GM18861 (cell line): ENCODE results near the gene SNX8.
"Not testable (repeated sequence)": the region's sequence is repeated elsewhere in the genome, so short reads cannot be mapped to it uniquely, and the experiment has no call there.

Experiments used
- ATAC-seq: cut with Tn5 transposase; IDR thresholded peaks from one replicate; pipeline ENCODE4 v1.9.1; 2021; ENCODE audit not compliant: unreplicated experiment

The SNX8 gene

DNA sequence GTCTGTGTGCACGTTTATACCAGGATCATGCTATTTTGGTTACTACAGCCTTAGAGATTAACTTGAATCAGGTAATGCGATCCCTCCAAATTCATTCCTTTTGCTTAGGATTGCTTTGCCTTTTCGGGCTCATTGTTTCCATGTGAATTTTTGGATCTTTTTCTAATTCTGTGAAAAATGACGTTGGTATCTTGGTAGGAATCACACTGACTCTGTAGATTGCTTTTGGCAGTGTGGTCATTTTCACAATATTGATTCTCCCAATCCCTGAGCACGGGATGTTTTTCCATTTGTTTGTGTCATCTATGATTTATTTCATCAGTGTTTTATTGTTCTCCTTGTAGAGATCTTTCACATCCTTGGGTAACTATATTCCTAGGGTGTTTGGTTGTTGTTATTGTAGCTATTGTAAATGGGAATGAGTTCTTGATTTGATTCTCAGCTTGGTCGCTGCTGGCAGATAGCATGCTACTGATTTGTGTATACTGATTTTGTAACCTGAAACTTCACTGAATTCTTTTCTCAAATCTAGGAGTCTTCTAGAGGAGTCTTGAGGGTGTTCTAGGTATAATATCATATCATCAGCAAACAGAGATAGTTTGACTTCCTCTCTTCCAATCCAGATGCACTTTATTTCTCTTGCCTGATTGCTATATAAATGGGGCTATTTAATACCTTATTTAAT is 18.2 kb downstream of the SNX8 start:
- ATAC-seq: no peak

DNA sequence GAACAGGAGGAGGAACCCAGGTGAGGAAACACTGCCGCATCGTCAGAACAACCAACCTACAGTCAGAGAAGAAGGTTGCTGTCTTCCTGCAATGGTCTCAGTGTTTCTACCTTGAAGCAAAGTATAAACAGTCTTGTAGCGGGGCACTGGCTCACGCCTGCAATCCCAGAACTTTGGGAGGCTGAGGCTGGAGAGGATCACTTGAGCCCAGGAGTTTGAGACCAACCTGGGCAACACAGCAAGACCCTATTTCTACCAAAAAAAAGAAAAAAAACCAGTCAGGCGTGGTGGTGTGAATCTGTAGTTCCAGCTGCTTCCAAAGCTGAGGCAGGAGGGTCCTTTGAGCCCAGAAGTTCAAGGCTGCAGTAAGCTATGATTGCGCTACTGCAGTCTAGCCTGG is 23.4 kb downstream of the SNX8 start:
- no peak for ATAC-seq

DNA sequence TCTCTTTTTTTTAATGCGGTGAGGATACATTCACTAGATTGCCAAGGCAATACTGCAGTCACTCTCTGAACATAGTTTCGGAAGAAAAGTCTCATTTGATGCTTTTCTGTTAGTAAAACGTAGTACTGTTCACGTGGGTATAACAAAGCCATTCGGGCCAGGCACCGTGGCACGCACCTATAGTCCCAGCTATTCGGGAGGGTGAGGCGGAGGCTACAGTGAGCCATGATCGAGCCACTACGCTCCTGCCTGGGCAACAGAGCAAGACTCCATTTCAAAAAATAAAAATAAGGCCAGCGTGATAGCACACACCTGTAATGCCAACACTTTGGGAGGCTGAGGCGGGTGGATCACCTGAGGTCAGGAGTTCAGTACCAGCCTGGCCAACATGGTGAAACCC is 24.6 kb downstream of the SNX8 start:
- ATAC-seq: no peak

DNA sequence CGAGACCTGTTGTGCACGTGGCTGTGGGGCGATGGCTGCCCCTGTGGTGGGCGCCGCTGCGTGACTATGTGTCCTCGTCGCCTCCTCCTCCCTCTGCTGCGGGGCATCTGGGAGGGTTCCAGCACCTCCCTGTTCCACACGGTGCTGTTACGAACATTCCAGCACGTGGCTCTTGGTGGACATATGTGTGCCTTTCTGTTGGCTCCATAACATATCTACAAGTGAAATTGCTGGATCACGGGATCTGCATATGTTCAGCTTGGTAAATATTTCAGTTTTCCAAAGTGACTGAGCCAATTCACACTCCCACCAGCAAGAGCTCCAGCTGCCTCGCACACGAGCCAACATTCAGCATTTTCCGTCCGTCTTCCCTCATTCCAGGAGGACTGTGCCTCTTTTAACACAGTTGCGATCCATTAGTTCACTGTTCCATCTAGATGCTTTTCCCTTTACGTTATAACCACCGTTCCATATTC is 25.1 kb downstream of the SNX8 start:
- ATAC-seq: no peak

DNA sequence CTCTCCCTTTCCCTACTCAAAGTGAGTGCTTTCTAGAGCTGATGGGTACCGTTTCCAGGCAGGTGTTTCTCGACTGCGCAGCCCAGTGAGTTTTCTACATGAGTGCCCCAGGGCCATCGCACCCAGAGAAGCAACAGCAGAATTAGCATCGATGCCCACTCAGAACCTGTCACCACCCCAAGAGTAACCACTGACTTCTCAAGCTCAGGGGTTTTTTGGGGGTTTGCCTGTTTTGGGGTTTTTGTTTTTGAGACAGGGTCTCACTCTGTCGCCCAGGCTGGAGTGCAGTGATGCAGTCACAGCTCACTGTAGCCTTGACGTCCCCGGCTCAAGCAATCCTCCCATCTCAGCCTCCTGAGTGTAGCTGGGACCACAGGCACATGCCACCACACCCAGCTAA is 25.7 kb downstream of the SNX8 start:
- ATAC-seq: peak; percentile 74

DNA sequence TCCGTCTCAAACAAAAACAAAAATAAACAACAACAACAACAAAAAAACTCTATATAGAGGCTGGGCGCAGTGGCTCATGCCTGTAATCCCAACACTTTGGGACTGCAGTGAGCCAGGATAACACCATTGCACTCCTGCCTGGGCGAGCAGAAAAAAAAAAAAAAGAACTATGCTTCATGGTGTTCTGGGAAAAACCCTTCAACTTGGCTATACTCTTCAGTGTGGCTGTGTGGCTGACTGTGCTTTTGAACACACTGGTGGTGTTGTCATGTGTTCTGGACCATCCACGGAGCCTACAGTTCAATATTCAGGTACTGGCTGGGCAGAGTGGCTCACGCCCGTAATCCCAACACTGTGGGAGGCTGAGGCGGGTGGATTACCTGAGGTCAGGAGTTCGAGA is 26.5 kb downstream of the SNX8 start:
- no peak for ATAC-seq

DNA sequence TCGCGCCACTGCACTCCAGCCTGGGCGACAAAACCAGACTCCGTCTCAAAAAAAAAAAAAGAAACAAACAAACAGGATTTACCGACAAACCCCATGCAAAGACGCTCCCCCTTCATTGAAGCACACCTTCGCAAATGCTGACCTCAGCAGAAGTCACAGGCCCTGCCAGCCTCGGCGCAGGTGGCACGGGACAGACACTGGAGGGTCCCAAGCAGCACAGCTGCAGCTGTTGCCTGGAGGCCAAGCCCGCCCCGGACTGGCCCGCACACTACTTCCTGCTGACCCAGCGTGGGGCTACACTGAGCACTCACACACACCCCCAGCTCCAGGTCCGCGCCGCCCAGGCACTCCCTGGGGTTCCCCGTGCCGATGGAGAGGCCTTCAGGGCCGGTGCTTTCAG is 31.2 kb downstream of the SNX8 start:
- no peak for ATAC-seq

DNA sequence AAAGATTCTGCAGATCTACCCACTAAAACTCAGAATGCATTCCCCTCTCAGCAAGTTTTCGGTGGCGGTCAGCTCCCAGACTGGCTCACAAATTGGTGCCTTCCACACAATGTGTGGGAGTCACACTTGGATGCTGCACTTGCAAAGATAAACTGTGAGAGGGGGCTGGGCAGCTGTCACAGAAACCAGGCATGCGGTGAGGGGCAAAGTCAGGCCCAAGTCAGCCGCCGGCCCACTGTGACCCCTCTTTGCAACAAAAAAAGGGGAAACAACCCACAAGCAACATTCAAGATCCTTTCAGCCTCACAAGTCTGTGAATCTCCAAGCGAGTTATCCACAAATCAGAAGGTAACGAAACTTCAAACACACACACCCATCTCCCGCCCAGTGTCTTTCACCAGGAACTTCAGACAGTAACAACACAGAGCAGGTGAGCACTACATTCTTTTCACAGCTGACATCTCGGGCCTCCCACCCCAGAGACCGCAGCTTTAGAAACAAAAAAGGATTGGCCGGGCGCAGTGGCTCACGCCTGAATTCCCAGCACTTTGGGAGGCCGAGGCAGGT is 32.0 kb downstream of the SNX8 start:
- ATAC-seq: no peak

DNA sequence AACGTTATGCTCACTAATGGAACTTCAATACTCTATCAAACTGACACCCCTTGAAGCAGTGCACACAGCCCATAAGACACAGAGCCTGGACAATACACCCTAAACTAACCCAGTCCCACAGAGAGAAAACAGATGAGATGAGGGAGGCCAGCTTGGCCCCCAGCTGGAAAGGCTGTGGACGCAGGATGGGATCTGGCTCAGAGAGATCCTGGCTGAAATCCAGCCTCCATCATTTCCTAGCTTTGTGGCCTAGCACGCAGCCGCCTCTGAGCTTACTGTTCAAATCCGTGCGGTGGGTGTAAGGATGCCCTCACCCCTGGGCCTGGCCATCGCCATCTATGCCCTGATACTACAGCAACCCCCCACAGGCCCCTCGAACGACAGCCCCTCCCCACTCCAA is 32.7 kb downstream of the SNX8 start:
- no peak for ATAC-seq

DNA sequence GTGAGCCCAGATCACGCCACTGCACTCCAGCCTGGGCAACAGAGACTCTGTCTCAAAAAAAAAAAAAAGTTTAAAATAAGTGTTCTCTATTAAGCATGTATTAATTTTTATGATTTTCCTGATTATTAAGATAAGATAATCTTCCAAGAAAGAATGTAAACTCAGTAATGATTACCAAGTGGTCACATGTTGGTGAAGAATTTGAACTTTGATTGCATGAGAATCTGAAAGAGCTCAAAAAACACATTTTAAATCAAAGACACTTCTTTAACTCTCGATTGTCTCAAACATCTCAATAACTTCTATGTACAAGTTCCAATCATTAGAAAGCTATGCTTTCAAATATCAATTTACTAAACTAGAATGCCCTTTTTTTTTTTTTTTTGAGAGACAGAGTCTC is 33.8 kb downstream of the SNX8 start:
- no peak for ATAC-seq

DNA sequence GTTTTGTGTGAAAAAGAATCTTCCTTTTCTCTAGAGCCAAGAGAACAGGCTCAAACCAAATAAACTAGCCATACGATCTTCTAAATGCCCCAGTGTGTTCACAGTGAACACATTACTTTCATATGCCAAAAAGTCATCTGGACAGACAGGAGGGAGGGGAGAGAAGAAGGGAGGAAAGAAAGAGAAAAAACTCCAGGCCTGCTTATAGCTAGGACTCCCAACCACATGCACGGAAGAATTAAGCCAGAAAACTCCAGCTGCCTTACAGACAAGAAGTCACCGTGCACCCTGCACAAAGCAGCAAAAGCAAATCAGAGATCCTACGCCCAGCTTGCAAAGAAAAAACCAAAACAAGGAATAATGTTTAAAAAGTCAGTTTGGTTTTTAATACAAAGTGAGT is 34.3 kb downstream of the SNX8 start:
- no peak for ATAC-seq

DNA sequence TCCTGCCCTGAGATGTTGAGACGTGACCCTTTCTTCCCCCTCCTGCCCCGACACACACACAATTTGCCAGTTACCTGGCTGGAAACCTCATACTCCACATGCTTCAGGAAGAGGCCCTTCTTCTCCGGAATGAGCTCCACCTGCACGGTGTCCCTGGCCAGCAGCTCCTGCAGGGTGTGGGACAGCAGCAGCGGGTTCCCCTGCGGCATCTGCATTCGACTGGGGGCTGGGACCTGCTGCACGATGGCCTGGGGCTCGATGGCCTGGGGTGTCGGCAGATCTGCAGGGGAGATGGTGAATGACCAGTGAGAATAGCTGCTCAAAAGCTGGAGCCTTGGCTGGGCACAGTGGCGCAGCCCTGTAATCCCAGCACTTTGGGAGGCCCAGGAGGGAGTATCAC is 36.2 kb downstream of the SNX8 start:
- ATAC-seq: no peak

DNA sequence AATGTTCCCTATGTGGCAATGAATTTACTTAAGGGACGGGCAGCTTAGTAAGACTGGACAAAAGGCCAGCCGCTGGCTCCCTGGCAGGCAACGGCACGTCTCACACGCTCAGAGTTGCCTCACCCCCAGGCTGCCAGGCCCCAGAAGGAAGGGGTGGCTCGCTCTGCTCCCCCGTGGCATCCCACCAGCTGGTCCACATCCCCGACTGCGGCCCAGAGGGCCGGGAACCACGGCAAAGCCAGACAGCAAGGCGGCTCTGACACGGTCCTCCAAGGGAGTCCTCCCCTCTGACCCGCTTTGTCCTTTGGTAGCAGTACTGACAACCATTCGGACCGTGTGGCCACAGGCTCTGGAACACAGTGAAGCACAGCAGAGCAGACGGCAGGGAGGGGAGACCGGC is 38.1 kb downstream of the SNX8 start:
- ATAC-seq: no peak

DNA sequence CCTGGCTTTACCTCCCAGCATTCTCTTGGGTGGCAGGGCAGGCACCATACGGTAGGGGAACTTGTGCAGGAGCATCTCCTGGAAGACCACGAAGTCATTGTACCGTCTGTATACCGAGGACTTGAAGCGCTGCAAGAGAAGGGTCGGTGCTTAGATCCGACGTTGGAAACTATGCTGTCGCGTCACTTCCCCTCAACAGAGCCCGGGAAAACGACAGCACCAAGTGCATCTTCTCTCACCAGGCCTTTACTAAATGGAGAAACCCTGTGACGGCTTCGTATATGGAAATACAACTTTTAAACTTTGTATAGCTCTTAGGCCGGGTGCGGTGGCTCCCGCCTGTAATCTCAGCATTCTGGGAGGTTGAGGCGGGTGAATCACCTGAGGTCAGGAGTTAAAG is 39.1 kb downstream of the SNX8 start:
- ATAC-seq: no peak

DNA sequence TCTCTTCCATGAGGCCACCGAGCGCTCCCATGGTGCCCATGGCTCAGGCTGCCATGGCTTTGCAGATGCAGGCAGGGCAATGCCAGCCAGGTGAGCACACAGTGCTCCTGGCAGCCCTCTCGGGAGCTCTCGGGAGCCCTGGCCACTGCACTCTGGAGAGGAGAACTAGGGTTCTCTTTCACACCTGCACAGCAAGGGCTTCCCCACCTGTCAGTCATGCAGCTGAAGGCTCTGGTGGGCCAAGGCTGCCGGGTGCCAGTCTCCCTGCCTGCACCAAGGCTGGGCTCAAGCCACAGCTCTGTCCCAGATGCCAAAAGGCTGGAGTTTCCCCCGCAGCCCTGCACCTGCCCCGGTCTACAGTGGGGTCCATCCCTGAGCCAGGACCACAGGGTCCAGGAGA is 39.6 kb downstream of the SNX8 start:
- no peak for ATAC-seq

DNA sequence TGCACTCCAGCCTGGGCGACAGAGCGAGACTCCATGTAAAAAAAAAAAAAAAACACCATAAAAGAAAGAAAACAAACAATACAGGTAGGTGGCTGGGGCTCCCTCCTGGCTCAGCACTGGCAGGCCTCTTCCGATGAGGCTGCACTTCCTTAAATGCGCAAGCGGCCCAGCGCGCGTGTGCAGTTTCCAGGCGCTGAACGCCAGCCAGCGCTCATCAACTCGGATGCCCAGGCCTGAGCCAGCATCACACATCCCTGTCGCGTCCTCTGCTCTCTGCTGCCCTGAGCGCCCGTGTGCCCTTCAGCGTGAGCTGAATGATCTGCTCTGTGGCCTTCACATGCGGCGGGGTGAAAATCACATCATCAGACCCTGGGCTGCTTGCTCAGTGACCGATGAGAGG is 40.4 kb downstream of the SNX8 start:
- ATAC-seq: no peak

DNA sequence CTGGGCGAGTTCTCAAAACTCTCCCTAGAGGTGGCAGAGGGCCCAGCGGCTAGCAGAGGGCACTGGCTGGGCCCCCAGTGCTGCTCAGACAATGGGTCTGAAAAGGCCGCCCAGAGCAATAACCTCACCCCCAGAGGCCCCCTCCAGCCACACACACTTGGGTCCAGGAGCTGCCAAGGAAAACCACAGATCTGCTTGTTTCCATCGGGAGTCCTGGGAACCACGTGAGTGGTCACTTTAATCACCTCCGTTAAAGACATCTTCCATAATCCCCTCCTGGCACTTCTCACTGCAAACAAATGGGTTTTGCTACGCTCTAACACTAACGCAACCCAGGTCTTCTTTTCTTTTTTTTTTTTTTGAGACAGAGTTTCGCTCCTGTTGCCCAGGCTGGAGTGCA is 42.2 kb downstream of the SNX8 start:
- no peak for ATAC-seq

DNA sequence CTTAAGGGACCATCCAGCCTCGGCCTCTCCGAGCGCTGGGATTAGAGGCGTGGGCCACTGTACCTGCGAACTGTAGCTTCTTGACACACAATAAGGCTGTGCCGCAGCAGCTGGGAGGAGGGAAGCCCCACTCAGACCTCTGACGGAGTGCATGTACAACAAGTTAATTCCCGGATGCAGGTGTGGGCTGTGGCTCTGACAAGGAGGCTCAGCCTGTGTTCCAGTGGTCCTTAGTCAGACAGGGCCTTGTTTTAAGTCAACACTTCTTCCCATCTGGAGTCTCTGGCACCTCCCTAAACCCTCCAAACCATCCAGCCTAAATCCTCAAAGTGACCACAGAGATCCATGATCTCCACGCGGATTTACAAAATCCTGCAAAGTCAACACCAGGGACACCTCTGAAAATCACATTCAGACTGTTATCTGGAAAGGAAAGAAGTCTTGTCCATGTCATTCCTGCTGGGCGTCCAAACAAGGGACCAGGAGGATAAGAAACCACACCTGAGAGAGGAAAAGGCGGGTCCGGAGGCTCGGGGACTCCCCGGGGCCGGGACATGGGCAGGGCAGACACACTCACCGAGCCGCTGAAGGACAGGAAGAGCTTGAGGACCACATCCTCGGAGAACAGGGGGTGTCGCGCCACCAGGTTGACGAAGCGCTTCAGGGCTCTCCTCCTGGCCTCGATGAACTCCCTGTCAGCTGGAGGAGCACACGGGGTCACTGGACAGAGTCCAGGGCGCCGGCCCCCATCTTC is 42.8 kb downstream of the SNX8 start:
- no peak for ATAC-seq

DNA sequence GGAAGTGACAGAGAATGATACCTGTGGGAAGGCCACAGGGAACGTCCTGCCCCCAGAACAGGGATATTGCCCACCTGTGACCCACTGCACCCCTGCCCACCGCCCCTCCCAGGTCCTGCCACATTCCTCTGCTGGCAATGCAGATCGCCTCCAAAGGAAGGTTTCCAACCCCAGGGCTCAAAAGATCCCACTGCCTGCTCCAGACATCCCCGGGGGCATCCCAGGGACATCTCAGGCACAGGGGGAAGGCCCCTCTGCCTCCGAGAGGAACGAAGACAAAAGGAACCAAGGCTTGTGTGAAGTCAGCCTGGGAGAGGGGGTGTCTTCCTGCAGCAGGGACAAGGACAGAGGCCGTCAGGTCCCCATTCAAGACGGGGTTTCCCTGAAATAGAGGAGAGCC is 43.7 kb downstream of the SNX8 start:
- ATAC-seq: no peak

DNA sequence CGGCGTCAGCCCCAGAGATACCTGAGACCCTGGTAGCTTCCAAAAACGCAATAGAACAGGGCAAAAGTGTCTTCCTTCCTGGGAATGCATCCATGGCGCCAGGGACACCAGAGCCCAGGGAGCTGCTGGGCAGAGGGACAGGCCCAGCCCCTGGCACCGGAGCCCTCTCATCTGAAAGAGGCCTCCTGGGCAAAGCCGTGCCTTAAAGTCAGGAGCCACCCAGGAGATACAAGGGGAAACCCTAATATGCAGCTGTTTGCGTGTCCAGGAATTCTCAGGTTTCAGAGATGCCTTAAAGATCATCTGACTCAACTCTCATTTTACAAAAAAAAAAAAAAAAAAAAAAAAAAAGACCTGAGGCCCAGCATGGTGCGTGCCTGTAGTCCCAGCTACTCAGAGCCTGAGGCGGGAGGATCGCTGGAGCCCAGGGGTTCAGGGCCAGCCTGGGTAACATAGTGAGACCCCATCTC is 44.2 kb downstream of the SNX8 start:
- no peak for ATAC-seq

DNA sequence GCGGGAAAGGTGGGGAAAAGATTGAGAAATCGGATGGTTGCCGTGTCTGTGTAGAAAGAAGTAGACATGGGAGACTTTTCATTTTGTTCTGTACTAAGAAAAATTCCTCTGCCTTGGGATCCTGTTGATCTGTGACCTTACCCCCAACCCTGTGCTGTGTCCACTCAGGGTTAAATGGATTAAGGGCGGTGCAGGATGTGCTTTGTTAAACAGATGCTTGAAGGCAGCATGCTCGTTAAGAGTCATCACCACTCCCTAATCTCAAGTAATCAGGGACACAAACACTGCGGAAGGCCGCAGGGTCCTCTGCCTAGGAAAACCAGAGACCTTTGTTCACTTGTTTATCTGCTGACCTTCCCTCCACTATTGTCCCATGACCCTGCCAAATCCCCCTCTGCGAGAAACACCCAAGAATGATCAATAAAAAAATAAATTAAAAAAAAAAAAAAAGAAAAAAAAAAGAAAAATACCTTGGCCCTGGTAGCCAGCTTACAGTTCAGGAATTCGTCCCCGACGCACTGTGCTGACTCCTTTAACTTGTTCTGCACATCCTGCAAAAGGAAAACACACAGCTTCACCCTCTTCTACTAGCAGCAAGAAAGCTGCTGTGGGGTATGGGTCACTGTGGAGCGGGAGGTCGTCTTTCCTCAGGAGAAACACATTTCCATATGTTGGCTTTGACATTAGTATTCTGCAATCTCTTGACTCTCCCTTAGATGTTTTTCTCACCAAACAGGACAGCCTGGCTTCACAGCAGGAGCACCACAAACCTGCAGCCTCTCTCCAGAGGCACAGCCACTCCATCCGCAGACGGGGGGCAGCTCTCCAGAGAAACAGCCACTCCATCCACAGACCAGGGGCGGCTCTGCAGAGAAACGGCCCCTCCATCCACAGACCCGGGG is 44.9 kb downstream of the SNX8 start:
- ATAC-seq: not testable (repeated sequence)
